Choroid plexus epithelial cell (primary cell): ENCODE results near the gene UQCRQ.

Source experiments
- DNase-seq: peaks from one replicate; pipeline ENCODE4 v3.0.0-alpha.2; 2010; ENCODE audit warnings: low read depth
- H3K4me3 ChIP-seq: 2 replicates; pipeline ENCODE4 v1.5.1; 2011; ENCODE audit warnings: low read depth, mild to moderate bottlenecking, control low read depth, low read length, moderate library complexity
- CTCF ChIP-seq: conservative IDR thresholded peaks from 2 replicates; pipeline ENCODE4 v1.5.1; 2011; ENCODE audit warnings: low read depth, mild to moderate bottlenecking, control low read depth, inconsistent platforms, low read length, moderate library complexity

Gene UQCRQ

GRCh38 chr5:132887283-132887682, 20.8 kb downstream of the UQCRQ start:
- no peak overlapping the region for H3K4me3 ChIP-seq
- DNase-seq, result peak; percentile 32
- TF ChIP-seq CTCF, result no peak

DNA sequence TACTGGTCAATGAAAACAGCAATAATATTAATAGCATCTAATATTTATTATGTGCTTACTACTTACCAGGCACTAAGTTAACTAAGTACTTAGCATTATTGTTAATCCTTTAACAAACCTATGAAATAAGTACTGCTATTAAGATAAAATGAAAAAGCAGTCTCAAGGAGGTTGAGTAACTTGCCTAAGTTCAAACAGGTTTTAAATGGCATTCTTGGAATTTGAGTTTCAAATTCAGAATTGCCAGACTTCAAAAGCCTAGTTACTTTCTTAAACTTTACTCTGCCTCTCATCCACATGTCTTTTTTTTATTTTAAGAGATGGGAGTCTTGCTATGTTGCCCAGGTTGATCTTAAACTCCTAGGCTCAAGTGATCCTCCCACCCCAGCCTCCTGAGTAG, 23.1 kb downstream of the UQCRQ start:
- DNase-seq, result peak; percentile 62
- TF ChIP-seq CTCF, result no peak
- no peak overlapping the region for H3K4me3 ChIP-seq

DNA sequence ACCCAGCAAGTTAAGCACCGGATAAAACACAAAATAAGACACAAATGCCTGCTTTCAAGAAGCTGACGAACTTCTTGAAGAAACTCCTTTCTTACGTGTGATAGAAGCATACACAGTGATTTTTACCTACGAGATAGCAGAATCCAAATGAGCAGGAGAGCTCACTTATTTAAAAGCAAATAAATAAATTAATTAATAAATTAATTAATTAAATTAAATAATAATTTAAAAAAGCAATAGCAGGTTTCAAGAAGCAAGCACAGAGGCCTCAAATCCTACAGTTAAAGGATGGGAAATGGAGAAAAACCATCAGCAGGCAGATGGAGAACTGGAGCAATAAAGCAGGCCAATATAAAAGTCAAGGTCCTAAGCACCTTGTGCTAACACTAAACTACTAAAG, 24.4 kb downstream of the UQCRQ start:
- H3K4me3 ChIP-seq, result no peak overlapping the region
- no peak for TF ChIP-seq CTCF
- no peak for DNase-seq

- TF ChIP-seq CTCF, result no peak
- no peak overlapping the region for H3K4me3 ChIP-seq
- DNase-seq, result peak; percentile 37
Observed at GRCh38 chr5:132895719-132896305, 29.4 kb downstream of the UQCRQ start.

GRCh38 chr5:132896685-132897084, 30.2 kb downstream of the UQCRQ start:
- DNase-seq, result no peak
- no peak for TF ChIP-seq CTCF
- H3K4me3 ChIP-seq, result no peak overlapping the region

DNA sequence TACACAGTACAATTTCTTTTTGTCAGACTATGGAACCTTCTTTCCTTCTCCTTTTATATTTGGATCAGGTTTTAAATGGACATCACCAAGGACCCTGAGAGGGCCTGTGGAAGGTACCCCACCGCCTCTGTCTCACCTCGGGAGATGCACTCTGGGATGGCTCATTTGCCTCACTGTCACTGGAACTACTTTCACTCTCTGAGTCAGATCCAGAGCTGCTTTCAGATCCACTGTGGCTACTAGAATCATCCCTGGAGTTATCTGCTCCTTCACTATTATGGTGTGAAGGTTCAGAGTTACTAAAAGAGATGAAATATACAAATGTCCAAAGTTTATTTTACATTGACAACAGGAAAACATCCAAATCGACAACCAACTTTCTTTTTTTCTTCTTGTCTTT, 31.7 kb downstream of the UQCRQ start:
- no peak for DNase-seq

More for the DNA sequence above, 31.7 kb downstream of the UQCRQ start:
- TF ChIP-seq CTCF, result no peak
- H3K4me3 ChIP-seq, result no peak overlapping the region
